Liver (tissue), 9 donors: ENCODE data around the gene ATG2A. TPM values are rescaled to one million over a fixed set of nuclear protein-coding genes. Genes with fewer than 3 reads are reported as not detected.
"Not testable (repeated sequence)": the region's sequence is repeated elsewhere in the genome, so short reads cannot be mapped to it uniquely, and the experiment has no call there.

Experiments used
- DNase-seq: peaks from one replicate; pipeline ENCODE4 v3.0.0-alpha.2; 2017; ENCODE audit warnings: low spot score
- H3K27ac ChIP-seq, 2 donors: one replicate each; pipeline ENCODE4 v1.7.0; 2013; ENCODE audit warnings: inconsistent platforms in 2 of 2, low read length in 2 of 2, control low read depth in 1 of 2, low read depth in 1 of 2, mild to moderate bottlenecking in 1 of 2
- H3K27me3 ChIP-seq, 4 donors: one replicate each; pipeline versions ENCODE4 v1.6.1 to v1.7.0; 2013; ENCODE audit warnings: low read length in 3 of 4, inconsistent platforms in 1 of 4, mild to moderate bottlenecking in 1 of 4, moderate library complexity in 1 of 4; ENCODE audit not compliant: control insufficient read depth in 4 of 4, insufficient read depth in 4 of 4
- H3K36me3 ChIP-seq, 4 donors: one replicate each; pipeline versions ENCODE4 v1.6.1 to v1.7.0; 2013; ENCODE audit warnings: low read length in 3 of 4, mild to moderate bottlenecking in 3 of 4, low read depth in 1 of 4, moderate library complexity in 1 of 4; ENCODE audit not compliant: control insufficient read depth in 4 of 4, insufficient read depth in 3 of 4
- H3K4me1 ChIP-seq, 4 donors: one replicate each; pipeline versions ENCODE4 v1.6.1 to v1.7.0; 2013; ENCODE audit warnings: low read length in 3 of 4, mild to moderate bottlenecking in 3 of 4, moderate library complexity in 1 of 4; ENCODE audit not compliant: control insufficient read depth in 4 of 4, insufficient read depth in 4 of 4
- H3K4me3 ChIP-seq, 3 donors: one replicate each; pipeline versions ENCODE4 v1.6.1 to v1.7.0; 2013; ENCODE audit warnings: low read length in 3 of 3, control low read depth in 1 of 3, low read depth in 1 of 3, mild to moderate bottlenecking in 1 of 3
- H3K9ac ChIP-seq, 2 donors: one replicate each; pipeline ENCODE4 v1.7.0; 2013; ENCODE audit warnings: low read length in 2 of 2, mild to moderate bottlenecking in 2 of 2, moderate library complexity in 2 of 2, control low read depth in 1 of 2, low read depth in 1 of 2
- H3K9me3 ChIP-seq, 4 donors: one replicate each; pipeline versions ENCODE4 v1.6.1 to v1.7.0; 2013; ENCODE audit warnings: low read length in 3 of 4; ENCODE audit not compliant: control insufficient read depth in 4 of 4
- EGR1 ChIP-seq, 2 donors: IDR thresholded peaks; 2 replicates each; pipeline ENCODE4 v1.6.1; 2016 to 2018; ENCODE audit warnings: antibody characterized with exemption in 2 of 2, low read depth in 2 of 2
- FOXA1 ChIP-seq: IDR thresholded peaks from 2 replicates; pipeline ENCODE4 v1.6.1; 2016; ENCODE audit warnings: antibody characterized with exemption
- FOXA2 ChIP-seq: IDR thresholded peaks from 2 replicates; pipeline ENCODE4 v1.6.1; 2016; ENCODE audit warnings: antibody characterized with exemption
- GABPA ChIP-seq, 2 donors: IDR thresholded peaks in 1 of 2; conservative IDR thresholded peaks in 1 of 2; 2 replicates each; pipeline ENCODE4 v1.6.1; 2016; ENCODE audit warnings: antibody characterized with exemption in 2 of 2, mild to moderate bottlenecking in 1 of 2, moderate library complexity in 1 of 2
- HNF4A ChIP-seq, 2 donors: conservative IDR thresholded peaks; 2 replicates each; pipeline ENCODE4 v1.6.1; 2016; ENCODE audit warnings: antibody characterized with exemption in 2 of 2, mild to moderate bottlenecking in 2 of 2
- HNF4G ChIP-seq: IDR thresholded peaks from 2 replicates; pipeline ENCODE4 v1.6.1; 2016; ENCODE audit warnings: antibody characterized with exemption
- JUND ChIP-seq, 2 donors: IDR thresholded peaks; 2 replicates each; pipeline ENCODE4 v1.6.1; 2016; ENCODE audit warnings: antibody characterized with exemption in 2 of 2
- NR2F2 ChIP-seq: IDR thresholded peaks from 2 replicates; pipeline ENCODE4 v1.6.1; 2016; ENCODE audit warnings: antibody characterized with exemption
- RAD21 ChIP-seq, 2 donors: IDR thresholded peaks; 2 replicates each; pipeline ENCODE4 v1.6.1; 2016; ENCODE audit warnings: antibody characterized with exemption in 2 of 2, mild to moderate bottlenecking in 2 of 2
- RXRA ChIP-seq, 2 donors: IDR thresholded peaks; 2 replicates each; pipeline ENCODE4 v1.6.1; 2017 to 2018; ENCODE audit warnings: antibody characterized with exemption in 2 of 2, mild to moderate bottlenecking in 1 of 2
- SP1 ChIP-seq: IDR thresholded peaks from 2 replicates; pipeline ENCODE4 v1.6.1; 2018; ENCODE audit warnings: antibody characterized with exemption, mild to moderate bottlenecking
- TAF1 ChIP-seq: conservative IDR thresholded peaks from 2 replicates; pipeline ENCODE4 v1.6.1; 2016; ENCODE audit warnings: antibody characterized with exemption, mild to moderate bottlenecking
- YY1 ChIP-seq: IDR thresholded peaks from 2 replicates; pipeline ENCODE4 v1.6.1; 2016; ENCODE audit warnings: antibody characterized with exemption, mild to moderate bottlenecking
- WGBS: extraction: QIAGEN DNeasy Blood & Tissue Kit; methylation state at CpG from one replicate; pipeline ENCODE4 v1.1.7; 2013; 5-methylcytosine and 5-hydroxymethylcytosine counted together
- polyA plus RNA-seq, 2 donors: library from polyadenylated mRNA; stranded (reverse) in 1 of 2; unstranded in 1 of 2; fragments of 200-250 nt in 1 of 2; fragments of >200 nt in 1 of 2; fragmentation: Nextera tagmentation in 1 of 2; extraction: Ambion mirVana in 1 of 2; gene quantifications; one replicate each; pipeline versions ENCODE4 v1.2.1 to v1.2.3, GENCODE V29; 2013 to 2015
- total RNA-seq, 2 donors: library from RNA; depleted of rRNA; stranded (reverse); fragments of >200 nt; gene quantifications; one replicate each; pipeline ENCODE4 v1.2.3, GENCODE V29; 2014
- TF ChIP-seq, protein P1 (sequence below): IDR thresholded peaks from 2 replicates; pipeline ENCODE4 v1.6.1; 2016; ENCODE audit warnings: antibody characterized with exemption
- TF ChIP-seq, protein P2 (sequence below): IDR thresholded peaks from 2 replicates; pipeline ENCODE4 v1.6.1; 2016; ENCODE audit warnings: antibody characterized with exemption
- TF ChIP-seq, protein P3 (sequence below): IDR thresholded peaks from 2 replicates; pipeline ENCODE4 v1.6.1; 2016; ENCODE audit warnings: antibody characterized with exemption, mild to moderate bottlenecking
- TF ChIP-seq, protein P4 (sequence below): fragments of 150-350 bp; IDR thresholded peaks from 2 replicates; pipeline ENCODE4 v1.5.1; 2017; ENCODE audit warnings: improper control_type of control experiment, low read depth, low read length; ENCODE audit not compliant: missing input control
- TF ChIP-seq, protein P5 (sequence below): IDR thresholded peaks from 2 replicates; pipeline ENCODE4 v1.6.1; 2016; ENCODE audit warnings: antibody characterized with exemption
- donor health status: healthy.
- donor health status: healthy.
- donor health status: healthy.
- donor health status: healthy.
- donor health status: healthy.

ATG2A gene
- total and polyA plus RNA-seq, 4 donors: 15.6 to 34.1 (median 23.0) TPM

DNA sequence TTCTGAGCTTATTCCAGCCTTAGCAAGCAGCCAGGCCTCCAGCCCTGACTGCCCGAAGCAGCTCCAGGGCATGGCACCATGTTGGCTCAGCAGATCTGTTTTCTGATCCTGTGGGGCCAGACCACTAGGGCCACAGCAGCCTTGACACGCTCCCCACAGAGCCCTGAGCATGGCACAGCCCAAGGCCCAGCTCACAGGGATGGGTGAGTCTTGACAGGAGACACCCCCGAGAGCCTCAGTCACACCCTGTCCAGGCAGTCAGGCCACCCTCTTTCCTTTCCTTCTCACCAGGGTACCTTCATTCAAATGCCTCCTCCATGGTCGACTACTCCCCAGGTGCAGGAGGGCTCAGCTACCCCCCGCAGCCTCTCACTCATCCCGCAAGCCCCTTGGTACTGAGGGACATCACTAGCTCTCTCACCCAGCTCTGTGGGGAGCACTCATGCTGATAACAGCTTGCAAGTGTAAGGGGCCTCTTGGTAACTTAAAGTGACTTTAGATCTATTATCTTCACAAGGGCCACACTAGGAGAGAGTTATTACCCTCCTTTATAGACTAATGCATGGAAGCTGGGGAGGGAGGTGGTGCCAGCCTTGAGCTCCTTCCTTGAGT is 68.7 kb downstream of the ATG2A start:
- peak overlapping the region; percentile 11 to 45 for H3K27ac ChIP-seq
- no peak overlapping the region for H3K9ac ChIP-seq

DNA sequence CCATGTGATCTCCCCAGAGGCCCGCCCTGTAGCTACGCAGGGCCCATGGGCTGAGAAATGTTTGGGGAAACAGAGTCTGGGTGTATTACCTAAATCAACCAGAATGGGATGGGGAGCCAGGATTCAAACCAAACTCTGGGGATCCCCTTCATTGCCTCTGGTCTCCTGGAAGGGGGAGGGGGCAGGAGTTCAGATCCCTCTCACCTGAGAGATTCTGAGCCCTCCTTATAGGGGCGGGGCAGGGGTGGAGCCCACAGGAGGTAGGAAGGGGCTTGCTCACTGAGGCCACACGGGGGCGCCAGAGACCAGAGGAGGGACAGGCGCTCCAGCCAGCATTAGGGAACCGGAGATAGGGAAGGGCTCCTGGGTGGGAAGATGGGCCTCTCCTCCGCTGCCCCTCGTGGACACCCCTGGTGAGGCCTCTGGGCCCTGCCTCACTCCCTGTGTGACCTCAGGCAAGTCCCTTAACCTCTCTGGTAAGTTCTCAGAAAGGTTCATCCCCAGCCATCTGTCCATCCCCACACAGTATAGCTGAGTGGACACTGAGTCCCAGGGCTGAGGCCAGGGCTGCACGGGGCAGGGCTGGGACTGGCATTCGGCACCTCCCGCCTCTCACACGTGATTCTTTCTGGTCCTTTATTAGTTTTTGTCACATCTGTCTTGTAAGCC is 69.9 kb downstream of the ATG2A start:
- peak; percentile 97 for DNase-seq
- 18% methylated on average over 13 of the region's 13 CpGs for WGBS

More for the DNA sequence above, 68.7 kb downstream of the ATG2A start:
- no peaks in the 10 kb centered on the region for H3K9me3 ChIP-seq
- DNase-seq: no peak
- H3K27me3 ChIP-seq: no peaks in the 10 kb centered on the region
- H3K4me1 ChIP-seq: peaks cover 16 to 39% (median 31%) of the 10 kb centered on the region in 4 donors
- H3K4me3 ChIP-seq: no peak overlapping the region
- no peaks in the 10 kb centered on the region for H3K36me3 ChIP-seq
- TF ChIP-seq, protein P1, sequence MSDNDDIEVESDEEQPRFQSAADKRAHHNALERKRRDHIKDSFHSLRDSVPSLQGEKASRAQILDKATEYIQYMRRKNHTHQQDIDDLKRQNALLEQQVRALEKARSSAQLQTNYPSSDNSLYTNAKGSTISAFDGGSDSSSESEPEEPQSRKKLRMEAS: no peak
- 86% methylated on average over 6 of the region's 6 CpGs for WGBS

DNA sequence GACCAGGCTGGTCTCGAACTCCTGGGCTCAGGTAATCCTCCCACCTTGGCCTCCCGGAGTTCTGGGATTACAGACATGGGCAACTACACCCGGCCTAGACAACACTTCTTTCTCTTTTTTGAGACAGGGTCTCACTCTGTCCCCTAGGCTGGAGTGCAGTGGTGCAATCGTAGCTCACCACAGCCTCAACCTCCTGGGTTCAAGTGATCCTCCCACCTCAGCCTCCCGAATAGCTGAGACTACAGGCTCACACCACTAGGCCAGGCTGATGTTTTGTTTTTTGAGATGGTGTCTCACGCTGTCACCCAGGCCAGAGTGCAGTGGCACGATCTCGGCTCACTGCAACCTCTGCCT is 71.3 kb downstream of the ATG2A start:
- H3K9me3 ChIP-seq, H3K27me3 ChIP-seq, H3K27ac ChIP-seq, DNase-seq, H3K36me3 ChIP-seq, H3K4me3 ChIP-seq, H3K9ac ChIP-seq: not testable (repeated sequence)
- WGBS: 93% methylated on average over 8 of the region's 8 CpGs
- peaks cover 16 to 36% (median 30%) of the 10 kb centered on the region in 4 donors for H3K4me1 ChIP-seq

More for the DNA sequence above, 69.9 kb downstream of the ATG2A start:
- no peaks in the 10 kb centered on the region for H3K9me3 ChIP-seq
- no peaks in the 10 kb centered on the region for H3K27me3 ChIP-seq
- no peaks in the 10 kb centered on the region for H3K36me3 ChIP-seq
- no peak overlapping the region for H3K4me3 ChIP-seq
- H3K4me1 ChIP-seq: peaks cover 16 to 36% (median 30%) of the 10 kb centered on the region in 4 donors
- TF ChIP-seq FOXA2 (no peak), TAF1 (no peak), JUND (IDR thresholded peaks at IDR 0.05) (no peak), RXRA (IDR thresholded peaks at IDR 0.05) (peak in 1 of 2 donors; percentile 47), HNF4G (no peak), NR2F2 (no peak), FOXA1 (no peak), GABPA (IDR thresholded peaks at IDR 0.05 in 1 of 2, conservative IDR thresholded peaks at IDR 0.05 in 1 of 2) (no peak), RAD21 (IDR thresholded peaks at IDR 0.05) (peak; percentile 98), EGR1 (IDR thresholded peaks at IDR 0.05; ENCODE audit: low read depth in 2 of 2) (no peak), SP1 (no peak), YY1 (no peak), HNF4A (conservative IDR thresholded peaks at IDR 0.05) (no peak)
- TF ChIP-seq, protein P2, sequence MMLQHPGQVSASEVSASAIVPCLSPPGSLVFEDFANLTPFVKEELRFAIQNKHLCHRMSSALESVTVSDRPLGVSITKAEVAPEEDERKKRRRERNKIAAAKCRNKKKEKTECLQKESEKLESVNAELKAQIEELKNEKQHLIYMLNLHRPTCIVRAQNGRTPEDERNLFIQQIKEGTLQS: no peak
- TF ChIP-seq, protein P3, sequence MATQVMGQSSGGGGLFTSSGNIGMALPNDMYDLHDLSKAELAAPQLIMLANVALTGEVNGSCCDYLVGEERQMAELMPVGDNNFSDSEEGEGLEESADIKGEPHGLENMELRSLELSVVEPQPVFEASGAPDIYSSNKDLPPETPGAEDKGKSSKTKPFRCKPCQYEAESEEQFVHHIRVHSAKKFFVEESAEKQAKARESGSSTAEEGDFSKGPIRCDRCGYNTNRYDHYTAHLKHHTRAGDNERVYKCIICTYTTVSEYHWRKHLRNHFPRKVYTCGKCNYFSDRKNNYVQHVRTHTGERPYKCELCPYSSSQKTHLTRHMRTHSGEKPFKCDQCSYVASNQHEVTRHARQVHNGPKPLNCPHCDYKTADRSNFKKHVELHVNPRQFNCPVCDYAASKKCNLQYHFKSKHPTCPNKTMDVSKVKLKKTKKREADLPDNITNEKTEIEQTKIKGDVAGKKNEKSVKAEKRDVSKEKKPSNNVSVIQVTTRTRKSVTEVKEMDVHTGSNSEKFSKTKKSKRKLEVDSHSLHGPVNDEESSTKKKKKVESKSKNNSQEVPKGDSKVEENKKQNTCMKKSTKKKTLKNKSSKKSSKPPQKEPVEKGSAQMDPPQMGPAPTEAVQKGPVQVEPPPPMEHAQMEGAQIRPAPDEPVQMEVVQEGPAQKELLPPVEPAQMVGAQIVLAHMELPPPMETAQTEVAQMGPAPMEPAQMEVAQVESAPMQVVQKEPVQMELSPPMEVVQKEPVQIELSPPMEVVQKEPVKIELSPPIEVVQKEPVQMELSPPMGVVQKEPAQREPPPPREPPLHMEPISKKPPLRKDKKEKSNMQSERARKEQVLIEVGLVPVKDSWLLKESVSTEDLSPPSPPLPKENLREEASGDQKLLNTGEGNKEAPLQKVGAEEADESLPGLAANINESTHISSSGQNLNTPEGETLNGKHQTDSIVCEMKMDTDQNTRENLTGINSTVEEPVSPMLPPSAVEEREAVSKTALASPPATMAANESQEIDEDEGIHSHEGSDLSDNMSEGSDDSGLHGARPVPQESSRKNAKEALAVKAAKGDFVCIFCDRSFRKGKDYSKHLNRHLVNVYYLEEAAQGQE: no peak
- TF ChIP-seq, protein P4, sequence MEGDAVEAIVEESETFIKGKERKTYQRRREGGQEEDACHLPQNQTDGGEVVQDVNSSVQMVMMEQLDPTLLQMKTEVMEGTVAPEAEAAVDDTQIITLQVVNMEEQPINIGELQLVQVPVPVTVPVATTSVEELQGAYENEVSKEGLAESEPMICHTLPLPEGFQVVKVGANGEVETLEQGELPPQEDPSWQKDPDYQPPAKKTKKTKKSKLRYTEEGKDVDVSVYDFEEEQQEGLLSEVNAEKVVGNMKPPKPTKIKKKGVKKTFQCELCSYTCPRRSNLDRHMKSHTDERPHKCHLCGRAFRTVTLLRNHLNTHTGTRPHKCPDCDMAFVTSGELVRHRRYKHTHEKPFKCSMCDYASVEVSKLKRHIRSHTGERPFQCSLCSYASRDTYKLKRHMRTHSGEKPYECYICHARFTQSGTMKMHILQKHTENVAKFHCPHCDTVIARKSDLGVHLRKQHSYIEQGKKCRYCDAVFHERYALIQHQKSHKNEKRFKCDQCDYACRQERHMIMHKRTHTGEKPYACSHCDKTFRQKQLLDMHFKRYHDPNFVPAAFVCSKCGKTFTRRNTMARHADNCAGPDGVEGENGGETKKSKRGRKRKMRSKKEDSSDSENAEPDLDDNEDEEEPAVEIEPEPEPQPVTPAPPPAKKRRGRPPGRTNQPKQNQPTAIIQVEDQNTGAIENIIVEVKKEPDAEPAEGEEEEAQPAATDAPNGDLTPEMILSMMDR: peak; percentile 98
- TF ChIP-seq, protein P1: no peak
- TF ChIP-seq, protein P5, sequence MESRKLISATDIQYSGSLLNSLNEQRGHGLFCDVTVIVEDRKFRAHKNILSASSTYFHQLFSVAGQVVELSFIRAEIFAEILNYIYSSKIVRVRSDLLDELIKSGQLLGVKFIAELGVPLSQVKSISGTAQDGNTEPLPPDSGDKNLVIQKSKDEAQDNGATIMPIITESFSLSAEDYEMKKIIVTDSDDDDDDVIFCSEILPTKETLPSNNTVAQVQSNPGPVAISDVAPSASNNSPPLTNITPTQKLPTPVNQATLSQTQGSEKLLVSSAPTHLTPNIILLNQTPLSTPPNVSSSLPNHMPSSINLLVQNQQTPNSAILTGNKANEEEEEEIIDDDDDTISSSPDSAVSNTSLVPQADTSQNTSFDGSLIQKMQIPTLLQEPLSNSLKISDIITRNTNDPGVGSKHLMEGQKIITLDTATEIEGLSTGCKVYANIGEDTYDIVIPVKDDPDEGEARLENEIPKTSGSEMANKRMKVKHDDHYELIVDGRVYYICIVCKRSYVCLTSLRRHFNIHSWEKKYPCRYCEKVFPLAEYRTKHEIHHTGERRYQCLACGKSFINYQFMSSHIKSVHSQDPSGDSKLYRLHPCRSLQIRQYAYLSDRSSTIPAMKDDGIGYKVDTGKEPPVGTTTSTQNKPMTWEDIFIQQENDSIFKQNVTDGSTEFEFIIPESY: no peak
- no peak overlapping the region for H3K27ac ChIP-seq
- H3K9ac ChIP-seq: no peak overlapping the region
